ENCODE results near the gene LATS2.
"Not testable (repeated sequence)": the region's sequence is repeated elsewhere in the genome, so short reads cannot be mapped to it uniquely, and the experiment has no call there.

LATS2 gene

GRCh38 chr13:20989656-20990321, 71.6 kb downstream of the LATS2 start:
- DNase-seq = no peak

DNA sequence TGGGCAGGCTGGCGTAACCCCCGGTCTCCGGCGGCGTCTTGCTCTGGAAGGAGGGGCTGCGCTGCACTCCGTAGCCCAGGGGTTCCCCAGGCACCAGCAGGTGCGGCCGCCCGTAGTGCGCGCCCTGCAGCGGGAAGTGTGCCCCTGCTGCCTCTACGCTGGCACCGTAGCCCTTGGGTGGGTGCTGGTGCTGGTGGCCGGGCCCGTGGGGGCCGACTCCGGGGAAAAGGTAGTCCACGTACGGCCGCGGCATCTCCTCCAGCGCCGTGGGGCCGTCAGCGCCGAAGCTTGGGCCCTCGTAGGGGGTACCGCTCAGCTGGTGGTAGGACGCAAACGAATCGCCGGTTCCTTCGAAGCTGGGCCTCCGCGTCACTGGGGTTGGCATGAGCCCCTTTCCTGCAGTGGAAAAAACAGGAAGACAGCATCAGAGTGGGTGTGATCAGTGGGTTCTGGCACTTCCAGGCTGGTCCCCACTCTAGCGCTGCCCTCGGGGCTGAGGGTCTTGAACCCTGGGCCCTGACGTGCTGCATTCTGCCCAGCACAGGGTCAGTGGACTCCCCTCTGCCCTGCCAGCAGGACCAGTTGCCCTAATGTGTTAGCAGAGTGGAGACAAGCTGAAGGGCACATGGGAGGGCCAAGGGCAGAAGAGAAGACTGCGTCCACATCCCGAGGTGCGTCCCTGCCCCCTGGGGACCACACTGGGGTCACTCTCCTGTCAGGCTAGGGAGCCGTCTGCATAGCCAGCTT, 72.3 kb downstream of the LATS2 start:
- no peak for DNase-seq

DNA sequence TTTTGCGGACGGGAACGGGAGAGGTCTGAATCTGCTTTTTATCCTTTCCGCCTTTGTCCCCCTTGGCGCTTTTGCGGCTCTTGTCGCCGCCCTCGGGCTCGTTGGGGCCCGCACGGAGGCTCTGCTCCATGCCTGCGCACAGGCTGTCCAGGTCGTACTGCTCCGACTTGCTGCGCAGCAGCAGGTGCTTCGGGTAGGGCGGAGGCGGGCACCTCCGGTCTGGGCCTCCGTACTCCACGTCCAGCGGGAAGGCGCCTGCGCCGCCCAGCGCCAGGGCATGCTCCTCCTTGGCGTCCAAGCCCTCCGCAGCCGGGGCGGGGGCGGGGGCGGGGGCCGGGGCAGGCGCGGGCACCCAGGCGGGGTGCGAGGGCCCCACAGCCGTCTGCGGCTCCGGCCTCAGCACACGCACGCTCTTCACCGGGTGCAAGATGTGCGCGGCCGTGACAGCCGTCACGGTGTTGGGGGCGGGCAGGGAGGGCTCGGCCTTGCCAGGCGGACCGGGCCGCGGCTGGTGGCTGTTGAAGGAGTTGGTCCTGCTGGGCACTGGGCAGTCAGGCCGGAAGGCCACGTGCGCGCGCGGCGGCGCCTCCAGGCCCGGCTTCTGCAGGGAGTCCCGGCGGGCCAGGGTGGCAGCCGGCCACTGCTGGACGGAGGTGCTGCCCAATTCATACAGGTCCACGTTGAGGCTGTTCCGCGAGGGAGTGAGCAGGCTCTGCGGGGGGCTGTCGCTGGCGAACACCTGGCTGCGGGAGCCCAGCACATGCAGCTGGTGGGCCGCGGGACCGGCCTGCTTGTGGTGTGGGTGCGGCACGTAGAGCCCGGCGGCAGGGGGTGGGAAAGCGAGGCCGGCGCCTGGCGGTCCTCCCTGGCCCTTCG, 73.1 kb downstream of the LATS2 start:
- DNase-seq = no peak

DNA sequence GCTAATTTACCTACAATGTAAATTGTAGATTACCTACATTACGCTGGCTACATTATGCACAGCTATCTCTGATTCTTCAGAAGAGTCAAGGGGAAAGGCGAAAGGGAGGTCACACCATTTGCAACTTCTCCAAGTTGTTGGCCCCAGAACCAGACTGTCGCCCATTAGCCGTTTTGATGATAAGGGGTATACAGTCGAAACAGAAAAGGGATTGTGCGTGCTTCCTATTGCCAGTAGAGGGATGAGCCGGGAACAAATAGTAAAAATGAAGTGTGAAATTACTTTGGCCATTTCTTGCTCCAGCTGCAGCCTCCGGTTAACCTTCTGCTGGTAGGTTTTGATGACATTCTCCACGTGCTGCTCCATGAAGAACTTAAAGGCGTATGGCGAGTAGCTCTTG, 73.8 kb downstream of the LATS2 start:
- no peak for DNase-seq

- no peak for DNase-seq
Observed at GRCh38 chr13:20984879-20985278, 76.5 kb downstream of the LATS2 start.

- no peak for DNase-seq
Observed at GRCh38 chr13:20983386-20983785, 78.0 kb downstream of the LATS2 start.

GRCh38 chr13:20981370-20982095, 79.9 kb downstream of the LATS2 start:
- DNase-seq = no peak

DNA sequence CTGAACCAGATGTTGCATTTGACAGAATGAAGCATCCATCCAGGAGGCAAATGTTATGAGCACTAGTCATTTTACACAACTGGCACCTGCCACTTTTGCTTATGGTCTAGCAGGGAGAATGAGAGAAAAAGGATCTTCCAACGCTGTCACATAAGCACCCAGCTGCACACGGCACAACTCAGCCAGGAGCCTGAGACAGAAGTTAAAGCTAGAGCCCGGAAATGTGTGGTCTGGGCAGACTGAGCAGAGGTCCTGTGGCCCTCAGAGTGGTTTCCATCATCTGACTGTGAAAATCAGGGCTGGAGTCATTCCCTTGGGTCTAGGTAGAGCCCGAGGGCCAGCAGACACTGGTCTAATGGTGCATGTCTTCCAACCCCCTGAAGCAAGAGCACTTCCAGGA, 80.5 kb downstream of the LATS2 start:
- DNase-seq = no peak

DNA sequence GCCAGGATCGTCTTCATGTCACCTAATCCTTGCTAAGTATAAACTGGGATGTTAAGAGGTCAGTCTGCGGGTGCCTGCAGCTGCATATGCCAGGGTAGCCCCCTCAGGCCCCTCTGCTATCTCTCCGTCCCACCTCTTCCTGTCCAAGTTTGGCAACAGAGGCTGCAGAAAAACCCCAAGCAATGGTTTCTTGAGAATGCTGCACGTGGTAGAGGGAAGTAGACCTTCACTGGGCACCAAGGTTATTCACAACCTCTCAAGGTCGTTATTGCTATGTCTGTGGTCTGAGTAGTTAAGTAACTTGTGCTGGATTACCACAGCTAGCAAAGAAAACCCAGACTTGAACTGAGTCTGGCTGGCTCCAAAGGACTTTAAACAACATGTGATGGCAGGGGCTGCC, 81.0 kb downstream of the LATS2 start:
- no peak for DNase-seq

- no peak for DNase-seq
Observed at GRCh38 chr13:20977394-20977793, 84.0 kb downstream of the LATS2 start.

DNA sequence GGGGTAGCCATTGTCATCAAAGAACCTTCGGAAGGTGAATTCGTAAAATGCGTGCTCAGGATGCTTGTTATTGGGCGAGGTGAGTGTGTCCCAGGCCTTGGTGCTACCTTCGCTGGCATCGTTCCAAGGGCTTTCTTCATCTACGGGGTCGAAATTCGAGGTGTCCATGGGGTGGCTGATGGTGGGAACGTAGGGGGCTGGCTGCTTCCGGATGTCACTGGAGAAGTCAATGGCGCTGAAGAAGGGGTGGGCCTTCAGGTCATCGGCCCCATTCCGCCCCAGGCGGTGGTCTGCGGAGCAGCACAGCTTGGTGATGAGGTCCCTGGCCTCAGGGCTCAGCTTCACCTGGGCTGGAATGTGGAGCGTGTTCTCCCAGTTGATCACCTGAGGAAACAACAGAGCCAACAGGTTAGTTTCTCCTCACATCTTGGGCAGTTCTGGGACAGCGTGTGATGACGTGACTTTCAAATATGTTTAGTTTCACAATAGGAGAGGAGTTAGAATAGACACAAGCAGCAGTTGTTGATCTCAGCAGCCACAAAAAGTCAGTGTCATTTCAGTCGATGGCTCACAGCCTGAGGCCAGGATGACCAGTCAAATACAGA, 86.3 kb downstream of the LATS2 start:
- no peak for DNase-seq

- DNase-seq = no peak
Observed at GRCh38 chr13:20973886-20974425, 87.4 kb downstream of the LATS2 start.

- no peak for DNase-seq
Observed at GRCh38 chr13:20972731-20973130, 88.7 kb downstream of the LATS2 start.

DNA sequence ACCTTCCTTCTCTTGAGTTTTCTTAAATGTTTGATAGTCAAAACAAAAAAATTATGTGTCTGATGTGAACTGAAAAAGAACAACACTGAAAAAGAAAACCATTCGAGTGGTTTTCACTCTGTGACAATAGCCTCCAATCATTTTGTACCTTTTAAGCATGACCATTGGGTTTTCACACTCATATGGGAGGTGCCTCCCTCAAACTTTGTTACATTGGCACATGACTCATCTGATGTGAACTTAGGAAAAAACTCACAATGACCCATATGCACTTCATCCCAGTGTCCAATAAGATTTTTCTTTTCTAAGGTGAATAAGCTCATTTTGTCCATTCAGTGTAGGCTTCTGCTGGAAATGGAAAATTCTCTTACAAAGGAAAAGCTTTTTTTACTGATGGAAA, 92.2 kb downstream of the LATS2 start:
- no peak for DNase-seq

DNA sequence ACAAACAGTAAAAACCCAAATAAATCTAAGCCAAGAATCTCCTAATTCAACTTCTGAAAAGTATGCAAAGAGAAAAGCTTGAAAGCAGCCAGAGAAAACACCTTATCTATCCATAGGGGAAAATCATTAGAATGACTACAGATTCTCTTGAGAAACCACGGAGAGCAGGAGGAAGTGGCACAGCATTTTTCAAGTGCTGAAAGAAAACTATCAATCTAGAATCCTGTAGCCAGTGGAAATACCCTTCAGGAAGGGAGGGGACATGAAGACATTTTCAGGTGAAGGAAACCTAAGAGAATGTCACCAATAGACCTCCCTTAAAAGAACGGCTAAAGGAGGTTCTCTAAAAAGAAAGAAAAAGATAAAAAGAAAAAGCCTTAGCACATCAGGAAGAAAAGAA, 92.6 kb downstream of the LATS2 start:
- no peak for DNase-seq

DNA sequence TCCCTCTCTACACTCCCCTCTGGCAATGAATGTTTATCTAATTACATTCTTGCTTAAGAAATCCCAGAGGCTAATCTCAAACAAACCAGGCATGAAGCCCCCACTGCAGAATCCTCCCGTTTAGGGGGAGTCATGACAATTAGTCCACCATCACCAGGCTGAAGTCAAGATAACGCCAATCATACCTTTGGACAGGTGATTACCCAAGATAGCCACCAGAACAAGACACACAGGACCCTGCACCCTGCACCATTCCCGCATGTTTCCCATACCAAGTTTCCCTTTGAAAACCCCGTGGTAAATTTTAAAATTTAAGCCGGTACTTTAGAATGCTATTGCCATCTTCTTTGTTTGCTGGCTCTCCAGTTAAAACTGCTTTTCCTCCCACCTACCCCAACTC, 94.0 kb downstream of the LATS2 start:
- DNase-seq = no peak

GRCh38 chr13:20964904-20965303, 96.5 kb downstream of the LATS2 start:
- no peak for DNase-seq

DNA sequence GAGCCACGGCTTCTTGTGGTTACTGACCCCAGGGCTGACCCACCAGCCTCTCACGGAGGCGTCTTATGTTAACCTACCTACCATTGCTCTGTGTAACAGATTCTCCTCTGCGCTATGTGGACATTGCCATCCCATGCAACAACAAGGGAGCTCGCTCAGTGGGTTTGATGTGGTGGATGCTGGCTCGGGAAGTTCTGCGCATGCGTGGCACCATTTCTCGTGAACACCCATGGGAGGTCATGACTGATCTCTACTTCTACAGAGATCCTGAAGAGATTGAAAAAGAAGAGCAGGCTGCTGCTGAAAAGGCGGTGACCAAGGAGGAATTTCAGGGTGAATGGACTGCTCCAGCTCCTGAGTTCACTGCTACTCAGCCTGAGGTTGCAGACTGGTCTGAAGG, 99.7 kb downstream of the LATS2 start:
- not testable (repeated sequence) for DNase-seq

- DNase-seq = no peak
Observed at GRCh38 chr13:20960663-20961309, 100.6 kb downstream of the LATS2 start.

DNA sequence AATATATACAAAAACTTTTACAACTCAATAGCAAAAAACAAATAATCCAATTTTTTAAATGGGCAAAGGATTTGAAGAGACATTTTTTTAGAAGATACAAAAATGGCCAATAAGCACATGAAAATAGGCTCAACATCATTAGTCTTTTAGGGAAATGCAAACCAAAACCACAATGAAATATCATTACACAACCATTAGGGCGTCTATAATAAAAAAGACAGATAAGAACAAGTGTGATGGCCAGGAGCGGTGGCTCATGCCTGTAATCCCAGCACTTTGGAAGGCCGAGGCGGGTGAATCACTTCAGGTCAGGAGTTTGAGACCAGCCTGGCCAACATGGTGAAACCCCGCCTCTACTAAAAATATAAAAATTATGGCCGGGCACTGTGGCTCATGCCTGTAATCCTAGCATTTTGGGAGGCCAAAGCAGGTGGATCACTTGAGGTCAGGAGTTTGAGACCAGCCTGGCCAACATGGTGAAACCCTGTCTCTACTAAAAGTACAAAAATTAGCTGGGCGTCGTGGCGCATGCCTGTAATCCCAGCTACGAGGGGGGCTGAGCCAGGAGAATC, 104.3 kb downstream of the LATS2 start:
- not testable (repeated sequence) for DNase-seq

DNA sequence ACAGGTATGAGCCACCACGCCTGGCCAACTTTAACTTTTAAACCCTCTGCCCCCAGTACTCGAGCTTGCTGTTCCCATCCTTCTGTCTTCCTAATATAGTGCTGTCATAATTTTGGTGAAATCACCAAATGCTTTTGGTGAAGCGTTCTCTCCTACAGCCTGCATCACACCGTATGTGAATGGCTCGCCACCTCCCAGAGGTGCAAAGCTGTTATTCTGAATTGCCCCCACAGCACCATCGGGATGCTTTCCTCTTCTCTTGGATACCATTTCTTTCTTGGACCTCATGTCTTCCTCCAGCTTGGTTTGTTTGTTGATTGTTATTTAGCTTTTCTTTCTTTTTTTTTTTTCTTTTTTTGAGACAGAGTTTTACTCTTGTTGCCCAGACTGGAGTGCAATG, 105.9 kb downstream of the LATS2 start:
- no peak for DNase-seq

Measured in NK-92 treated with Interleukin-12 subunit alpha and Interleukin-12 subunit beta, amount 100 ng/mL, for 24 hours (cell line).